ENCODE data around the gene CNTNAP4. TPM values are rescaled to one million over a fixed set of nuclear protein-coding genes. Genes with fewer than 3 reads are reported as not detected.

The CNTNAP4 gene
- total and polyA plus RNA-seq, 10 of the 15 experiments (the other 5 are each of a cell fraction or from before 2014, with no cell fraction given), result 0.45 to 1.9 (median 0.90) TPM

- TF ChIP-seq PBX3 (IDR thresholded peaks at IDR 0.05; ENCODE audit: insufficient replicate concordance, low read depth, low read length) (no peak), E2F8 (IDR thresholded peaks at IDR 0.05; ENCODE audit: low read depth, partially characterized antibody) (no peak), MEF2B (IDR thresholded peaks at IDR 0.05; ENCODE audit: partially characterized antibody, poor library complexity, severe bottlenecking) (no peak), WRNIP1 (IDR thresholded peaks at IDR 0.05; ENCODE audit: borderline replicate concordance, low read depth, low read length) (no peak), IRF4 (IDR thresholded peaks at IDR 0.05; ENCODE audit: low read depth, low read length) (no peak)
These were observed 32.6 kb downstream of the CNTNAP4 start (continued) for GRCh38 chr16:76309639-76310335.

GRCh38 chr16:76311260-76311659, 34.1 kb downstream of the CNTNAP4 start:
- FAIRE-seq (no peak), DNase-seq (ENCODE audit: low read depth, low spot score) (no peak), ATAC-seq (no peak)
- ChIA-PET RAD21 (ENCODE audit: unreplicated experiment) (no interaction called here), CTCF (no interaction called here), POLR2A (no interaction called here), SMC1A (ENCODE audit: uncharacterized antibody, unreplicated experiment) (interaction anchor here (0.6 to 1.0 kb wide), 3 partner anchors 8 to 439 kb away, joined by 3 to 4 read pairs (median 3); no protein-coding TSS in a partner anchor)
- BruUV-seq (replicated peaks), result no TSS peak
- Histone ChIP-seq H4K20me1 (ENCODE audit: control insufficient read depth, insufficient read depth) (no peaks in the 10 kb centered on the region), H3K27ac (ENCODE audit: control insufficient read depth, insufficient read depth) (no peak overlapping the region), H3K4me2 (ENCODE audit: control insufficient read depth, insufficient read depth) (no peak overlapping the region), H3K9me3 (replicated peaks; ENCODE audit: control insufficient read depth, insufficient read depth, low read length) (no peaks in the 10 kb centered on the region), H3K36me3 (ENCODE audit: control insufficient read depth in 2 of 2, insufficient read depth in 2 of 2, low read length in 1 of 2) (no peaks in the 10 kb centered on the region), H3K79me2 (ENCODE audit: control insufficient read depth, insufficient read depth, low read length) (no peaks in the 10 kb centered on the region), H3K9ac (ENCODE audit: control insufficient read depth, insufficient read depth, low read length) (no peak overlapping the region), H3K4me3 (no peak overlapping the region), H2AFZ (ENCODE audit: control insufficient read depth, low read depth, low read length) (no peak overlapping the region), H3K4me1 (ENCODE audit: control insufficient read depth, insufficient read depth, low read length) (no peaks in the 10 kb centered on the region), H3K27me3 (replicated peaks in 1 of 2; ENCODE audit: control insufficient read depth in 2 of 2, insufficient read depth in 2 of 2, low read length in 1 of 2) (no peaks in the 10 kb centered on the region)
- in situ Hi-C loops (cut with MboI) (no loop called here), intact Hi-C loops (cut with micrococcal nuclease; ENCODE audit: unreplicated experiment) (no loop called here)
- 15% methylated on average over 2 of the region's 2 CpGs for WGBS (ENCODE audit: insufficient coverage, insufficient replicate concordance, low lambda C conversion rate, missing lambda C conversion rate)
- TF ChIP-seq HDAC2 (IDR thresholded peaks at IDR 0.05) (no peak), WRNIP1 (IDR thresholded peaks at IDR 0.05; ENCODE audit: borderline replicate concordance, low read depth, low read length) (no peak), BMI1 (IDR thresholded peaks at IDR 0.05; ENCODE audit: borderline replicate concordance) (no peak), USF2 (IDR thresholded peaks at IDR 0.05; ENCODE audit: borderline replicate concordance, low read depth, low read length) (no peak), EGR1 (IDR thresholded peaks at IDR 0.05; ENCODE audit: borderline replicate concordance in 1 of 2, low read depth in 2 of 2, low read length in 2 of 2) (no peak), GATAD2B (conservative IDR thresholded peaks at IDR 0.05; ENCODE audit: low read depth) (no peak), ZSCAN29 (IDR thresholded peaks at IDR 0.05) (no peak), PAX8 (IDR thresholded peaks at IDR 0.05) (no peak), NR2C2 (IDR thresholded peaks at IDR 0.05; ENCODE audit: borderline replicate concordance, control insufficient read depth, insufficient read length, low read depth) (no peak), BCL11A (IDR thresholded peaks at IDR 0.05; ENCODE audit: low read depth, low read length) (no peak), POLR2AphosphoS5 (IDR thresholded peaks at IDR 0.05; ENCODE audit: low read length) (no peak), ATF3 (IDR thresholded peaks at IDR 0.05; ENCODE audit: borderline replicate concordance, extremely low read depth, low read depth, low read length) (no peak), SIX5 (IDR thresholded peaks at IDR 0.05; ENCODE audit: low read depth, low read length, severe bottlenecking) (no peak)

Measured in GM12878 (cell line).